Measurements from ENCODE around the gene DHH.

Gene DHH

GRCh38 chr12:49091056-49091835 is 3.4 kb downstream of the DHH start:
- H3K4me3 ChIP-seq (ENCODE audit: control insufficient read depth, low read depth, low read length): no peak overlapping the region
- no peak for TF ChIP-seq CTCF (IDR thresholded peaks at IDR 0.05; ENCODE audit: control insufficient read depth, insufficient read depth, low read depth, low read length, missing control alignments)
- no peak for DNase-seq (ENCODE audit: low read depth)

GRCh38 chr12:49089821-49090773 is 4.5 kb downstream of the DHH start:
- DNase-seq (ENCODE audit: low read depth): no peak
- TF ChIP-seq CTCF (IDR thresholded peaks at IDR 0.05; ENCODE audit: control insufficient read depth, insufficient read depth, low read depth, low read length, missing control alignments): peak; percentile 24

GRCh38 chr12:49088932-49089330 is 5.7 kb downstream of the DHH start:
- no peak for TF ChIP-seq CTCF (IDR thresholded peaks at IDR 0.05; ENCODE audit: control insufficient read depth, insufficient read depth, low read depth, low read length, missing control alignments)
- no peak overlapping the region for H3K4me3 ChIP-seq (ENCODE audit: control insufficient read depth, low read depth, low read length)
- no peak for DNase-seq (ENCODE audit: low read depth)

More at GRCh38 chr12:49089821-49090773, 4.5 kb downstream of the DHH start:
- H3K4me3 ChIP-seq (ENCODE audit: control insufficient read depth, low read depth, low read length): peak overlapping the region; percentile 36

GRCh38 chr12:49088150-49088931 is 6.3 kb downstream of the DHH start:
- peak; percentile 94 for TF ChIP-seq CTCF (IDR thresholded peaks at IDR 0.05; ENCODE audit: control insufficient read depth, insufficient read depth, low read depth, low read length, missing control alignments)
- peak; percentile 65 for DNase-seq (ENCODE audit: low read depth)
- no peak overlapping the region for H3K4me3 ChIP-seq (ENCODE audit: control insufficient read depth, low read depth, low read length)

- no peak for DNase-seq (ENCODE audit: low read depth)
- TF ChIP-seq CTCF (IDR thresholded peaks at IDR 0.05; ENCODE audit: control insufficient read depth, insufficient read depth, low read depth, low read length, missing control alignments): no peak
- no peak overlapping the region for H3K4me3 ChIP-seq (ENCODE audit: control insufficient read depth, low read depth, low read length)
These were observed 8.5 kb downstream of the DHH start for GRCh38 chr12:49086116-49086515.

- TF ChIP-seq CTCF (IDR thresholded peaks at IDR 0.05; ENCODE audit: control insufficient read depth, insufficient read depth, low read depth, low read length, missing control alignments): no peak
- H3K4me3 ChIP-seq (ENCODE audit: control insufficient read depth, low read depth, low read length): no peak overlapping the region
- DNase-seq (ENCODE audit: low read depth): no peak
These were observed 10.2 kb downstream of the DHH start for GRCh38 chr12:49084438-49084837.
